Activated B cell treated with CpG ODN at 0.5 μM for 24 hours (primary cell): ENCODE measurements around the gene PELO. TPM values are rescaled to one million over a fixed set of nuclear protein-coding genes. Genes with fewer than 3 reads are reported as not detected.
A peak's percentile ranks its signal among the peaks of the same experiment; 100 is the strongest.

Source experiments
- ATAC-seq: fragments of 200-7000 bp; cut with Tn5 transposase; one replicate; pipeline ENCODE4 v1.10.0; 2021; ENCODE audit warnings: low read depth, mild to moderate bottlenecking, moderate library complexity
- CTCF ChIA-PET: fragments of 350-600 bp; sonication (Branson Sonifier 250); formaldehyde crosslinking; loops from one replicate; lab custom pipeline; 2021; ENCODE audit warnings: antibody characterized with exemption; lab: Charles Lee
- POLR2A ChIA-PET: fragments of 350-600 bp; sonication (Branson Sonifier 250); formaldehyde crosslinking; loops from one replicate; lab custom pipeline; 2021; ENCODE audit warnings: antibody characterized with exemption; lab: Charles Lee
- DNase-seq: peaks from one replicate; pipeline ENCODE4 v3.0.0; 2022
- H3K27ac Mint-ChIP-seq: one replicate; pipeline ENCODE4 v1.8.0; 2020; ENCODE audit warnings: mixed read lengths
- H3K27me3 Mint-ChIP-seq: one replicate; pipeline ENCODE4 v1.8.0; 2021; ENCODE audit warnings: mixed read lengths
- H3K36me3 Mint-ChIP-seq: one replicate; pipeline ENCODE4 v1.8.0; 2021; ENCODE audit warnings: low read depth, mixed read lengths
- H3K4me1 Mint-ChIP-seq: one replicate; pipeline ENCODE4 v1.8.0; 2021; ENCODE audit warnings: mixed read lengths
- H3K4me3 Mint-ChIP-seq: one replicate; pipeline ENCODE4 v1.8.0; 2020; ENCODE audit warnings: mild to moderate bottlenecking, mixed read lengths
- H3K9me3 Mint-ChIP-seq: one replicate; pipeline ENCODE4 v1.8.0; 2020; ENCODE audit warnings: mixed read lengths
- CTCF ChIP-seq: fragments of 200-600 bp; IDR thresholded peaks from one replicate; pipeline ENCODE4 v1.8.0; 2022; ENCODE audit warnings: antibody characterized with exemption, mild to moderate bottlenecking
- intact Hi-C: fragments of 100-400 bp; cut with micrococcal nuclease; formaldehyde crosslinking; loops from one replicate; pipeline ENCODE4 v1.15.1; 2024
- total RNA-seq: library from RNA; stranded (reverse); gene quantifications from 2 replicates; pipeline ENCODE4 v1.2.3, GENCODE V29; 2022

The PELO gene
- total RNA-seq, 1 donor from 2014 or later = 23.0 TPM

- Mint-ChIP-seq H3K4me3 (no peak overlapping the region), H3K4me1 (peaks cover 15% of the 10 kb centered on the region), H3K36me3 (no peaks in the 10 kb centered on the region), H3K9me3 (no peaks in the 10 kb centered on the region), H3K27me3 (peaks cover 28% of the 10 kb centered on the region), H3K27ac (no peak overlapping the region)
- DNase-seq (no peak), ATAC-seq (no peak)
- ChIA-PET CTCF (interaction anchor here (1.3 kb wide), 1 partner anchor 17 kb away, joined by 3 read pairs; no protein-coding TSS in a partner anchor), POLR2A (interaction anchor here (4.0 kb wide), 1 partner anchor 14 kb away, joined by 51 read pairs; no protein-coding TSS in a partner anchor)
- intact Hi-C loops = loop anchor here (10.0 kb wide), 1 partner anchor 1822 kb away; no protein-coding TSS in a partner anchor
- no peak for TF ChIP-seq CTCF
Observed at GRCh38 chr5:52786391-52786790, 1.3 kb upstream of the PELO start.

DNA sequence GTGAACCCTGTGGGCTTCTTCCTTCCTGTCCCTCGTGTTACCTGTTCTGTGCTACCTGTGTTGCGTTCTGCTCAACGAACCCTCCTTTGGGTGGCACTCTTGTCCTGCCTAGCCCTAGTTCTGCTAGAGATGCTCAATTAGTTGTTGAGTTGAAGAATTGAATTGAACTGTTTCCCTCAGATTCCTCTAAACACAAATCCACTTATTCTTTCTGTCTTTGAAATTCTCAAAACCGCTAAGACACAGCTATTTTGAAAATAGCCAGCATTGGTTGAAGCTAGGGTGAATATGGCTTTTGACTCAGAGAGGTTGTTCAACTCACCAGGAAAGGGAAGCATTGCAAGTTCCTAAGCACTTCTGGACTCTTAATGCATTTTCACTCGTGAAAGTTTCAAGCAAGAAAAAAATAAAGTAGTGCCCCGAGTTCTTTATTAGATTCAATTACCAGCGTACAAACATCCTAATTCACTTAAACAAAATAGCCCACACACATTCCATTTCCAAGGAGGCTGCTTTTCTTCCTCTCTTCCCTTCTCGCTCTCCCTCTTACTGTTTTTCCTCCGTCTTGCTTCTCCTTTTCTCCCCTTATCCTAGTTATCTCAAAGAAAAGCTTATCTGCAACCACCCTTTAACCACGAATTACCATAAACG, 642 bp upstream of the PELO start:
- H3K36me3 Mint-ChIP-seq = no peaks in the 10 kb centered on the region
- peaks cover 15% of the 10 kb centered on the region for H3K4me1 Mint-ChIP-seq
- H3K9me3 Mint-ChIP-seq = no peaks in the 10 kb centered on the region
- DNase-seq = no peak
- ATAC-seq = peak; percentile 15
- intact Hi-C loops = loop anchor here (1.0 to 10.0 kb wide), 4 partner anchors 13 to 1822 kb away; no protein-coding TSS in a partner anchor
- TF ChIP-seq CTCF = no peak
- CTCF ChIA-PET = interaction anchor here (0.8 to 1.5 kb wide), 6 partner anchors 9 to 130 kb away, joined by 3 to 9 read pairs (median 3); no protein-coding TSS in a partner anchor
- peak overlapping the region; percentile 59 for H3K27ac Mint-ChIP-seq
- H3K27me3 Mint-ChIP-seq = peaks cover 28% of the 10 kb centered on the region
- H3K4me3 Mint-ChIP-seq = peak overlapping the region; percentile 91
- POLR2A ChIA-PET = interaction anchor here (0.6 to 4.0 kb wide), 3 partner anchors 13 to 20 kb away, joined by 3 to 51 read pairs (median 5); no protein-coding TSS in a partner anchor

DNA sequence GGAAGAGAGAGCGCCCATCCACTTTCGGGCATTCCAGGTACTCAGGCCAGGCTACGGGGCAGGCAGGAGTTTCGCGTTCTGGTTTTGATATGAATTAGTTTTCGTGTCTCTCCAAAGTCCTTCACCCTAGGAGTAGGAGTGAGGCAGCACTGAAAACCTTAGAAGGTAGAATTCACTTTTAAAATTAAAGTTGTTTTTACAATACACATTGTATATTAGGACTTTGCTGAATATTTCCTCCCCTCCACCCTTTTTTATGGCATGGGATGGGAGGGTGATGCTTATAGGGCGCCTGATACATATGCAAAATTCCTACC, 747 bp downstream of the PELO start:
- Mint-ChIP-seq H3K27me3 (peaks cover 20% of the 10 kb centered on the region), H3K4me1 (peaks cover 15% of the 10 kb centered on the region), H3K9me3 (no peaks in the 10 kb centered on the region), H3K36me3 (no peaks in the 10 kb centered on the region), H3K27ac (peak overlapping the region; percentile 54), H3K4me3 (peak overlapping the region; percentile 91)
- ChIA-PET CTCF (interaction anchor here (1.2 to 1.5 kb wide), 2 partner anchors 11 to 127 kb away, joined by 4 to 9 read pairs; no protein-coding TSS in a partner anchor), POLR2A (interaction anchor here (1.7 to 4.0 kb wide), 2 partner anchors 12 to 21 kb away, joined by 5 to 51 read pairs; no protein-coding TSS in a partner anchor)
- intact Hi-C loops = loop anchor here (10.0 kb wide), 1 partner anchor 1824 kb away; no protein-coding TSS in a partner anchor
- no peak for DNase-seq
- no peak for ATAC-seq
- TF ChIP-seq CTCF = no peak

DNA sequence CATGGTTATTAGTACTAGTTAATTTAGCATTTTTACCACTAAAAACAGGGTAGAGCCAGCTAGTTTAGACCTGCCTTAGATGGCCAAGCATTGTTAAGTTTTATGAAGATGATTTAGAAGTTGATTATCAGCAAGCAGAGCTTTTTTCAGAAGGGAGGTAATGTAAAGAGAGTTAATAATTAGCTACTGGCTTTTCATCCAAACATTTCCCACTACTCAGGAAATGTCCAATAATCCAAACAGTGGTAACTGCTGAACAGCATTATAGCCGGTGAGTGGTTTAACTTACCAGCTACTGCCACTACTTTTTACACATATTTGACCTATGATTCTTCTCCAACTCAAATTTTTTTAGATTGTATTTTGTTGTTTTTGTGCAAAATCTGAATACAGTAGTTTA, 1.7 kb downstream of the PELO start:
- no peak for TF ChIP-seq CTCF
- ATAC-seq (no peak), DNase-seq (no peak)
- Mint-ChIP-seq H3K9me3 (no peaks in the 10 kb centered on the region), H3K4me3 (peak overlapping the region; percentile 91), H3K27ac (no peak overlapping the region), H3K36me3 (no peaks in the 10 kb centered on the region), H3K27me3 (peaks cover 16% of the 10 kb centered on the region), H3K4me1 (peaks cover 15% of the 10 kb centered on the region)
- ChIA-PET CTCF (interaction anchor here (1.0 to 1.4 kb wide), 2 partner anchors 10 to 159 kb away, joined by 3 to 5 read pairs; no protein-coding TSS in a partner anchor), POLR2A (interaction anchor here (4.0 kb wide), 1 partner anchor 11 kb away, joined by 51 read pairs; no protein-coding TSS in a partner anchor)
- intact Hi-C loops = loop anchor here (10.0 kb wide), 1 partner anchor 1825 kb away; no protein-coding TSS in a partner anchor

DNA sequence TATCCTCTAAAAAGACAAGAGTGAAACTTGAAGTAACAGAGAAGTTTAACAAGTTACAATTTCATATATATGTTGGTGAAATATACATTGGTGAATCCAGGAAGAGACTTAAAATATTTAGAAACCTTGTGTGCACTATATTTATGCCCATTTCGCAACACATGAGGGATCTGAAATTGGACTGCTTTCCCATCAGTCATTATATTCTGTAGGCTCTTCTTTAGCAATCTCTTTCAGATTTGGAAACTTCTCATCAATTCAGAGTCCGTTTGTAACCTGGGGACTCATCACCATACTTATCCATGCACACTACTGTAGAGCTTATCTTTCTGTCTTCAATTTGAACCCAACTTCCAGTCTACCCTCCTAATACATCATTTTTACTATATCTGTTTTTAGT, 2.1 kb downstream of the PELO start:
- ChIA-PET CTCF (interaction anchor here (1.0 to 1.4 kb wide), 2 partner anchors 9 to 159 kb away, joined by 3 to 5 read pairs; no protein-coding TSS in a partner anchor), POLR2A (interaction anchor here (4.0 kb wide), 1 partner anchor 10 kb away, joined by 51 read pairs; no protein-coding TSS in a partner anchor)
- H3K4me1 Mint-ChIP-seq = peaks cover 15% of the 10 kb centered on the region
- H3K27ac Mint-ChIP-seq = no peak overlapping the region
- no peaks in the 10 kb centered on the region for H3K36me3 Mint-ChIP-seq
- DNase-seq (no peak), ATAC-seq (no peak)
- no peak overlapping the region for H3K4me3 Mint-ChIP-seq
- intact Hi-C loops = loop anchor here (10.0 kb wide), 1 partner anchor 1825 kb away; no protein-coding TSS in a partner anchor
- TF ChIP-seq CTCF = no peak
- H3K27me3 Mint-ChIP-seq = peaks cover 16% of the 10 kb centered on the region
- H3K9me3 Mint-ChIP-seq = no peaks in the 10 kb centered on the region
